Body of pancreas (tissue), 4 donors: ENCODE measurements around the gene SH3PXD2A. TPM values are rescaled to one million over a fixed set of nuclear protein-coding genes. Genes with fewer than 3 reads are reported as not detected.

Experiments used
- ATAC-seq: fragments of 150-250 bp; one replicate; pipeline ENCODE4 v1.9.1; 2016
- DNase-seq, 4 donors: peaks; one replicate each; pipeline ENCODE4 v3.0.0-alpha.2; 2019
- H3K27ac ChIP-seq, 4 donors: fragments of 200-600 bp; sonication (generic); 1 replicate in 3 of 4; 2 replicates in 1 of 4; pipeline versions ENCODE4 v1.5.1 to v1.6.1; 2016 to 2019; ENCODE audit warnings: mild to moderate bottlenecking in 1 of 4, mixed read lengths in 1 of 4, moderate library complexity in 1 of 4
- H3K27me3 ChIP-seq, 2 donors: fragments of 200-600 bp; sonication (generic); one replicate each; pipeline ENCODE4 v1.6.0; 2016; ENCODE audit warnings: mild to moderate bottlenecking in 1 of 2
- H3K36me3 ChIP-seq, 2 donors: fragments of 200-600 bp; sonication (generic); replicated peaks in 1 of 2; 2 replicates each; pipeline ENCODE4 v1.5.1; 2016; ENCODE audit warnings: low read depth in 2 of 2; ENCODE audit not compliant: insufficient read depth in 1 of 2
- H3K4me1 ChIP-seq: fragments of 200-600 bp; sonication (generic); one replicate; pipeline ENCODE4 v1.6.0; 2016
- H3K4me3 ChIP-seq, 2 donors: fragments of 200-600 bp; sonication (generic); 1 replicate in 1 of 2; 2 replicates in 1 of 2; pipeline ENCODE4 v1.5.1; 2016 to 2019
- H3K9me3 ChIP-seq, 3 donors: fragments of 200-600 bp; sonication (generic); 1 replicate in 2 of 3; 2 replicates in 1 of 3; pipeline ENCODE4 v1.5.1; 2016
- CTCF ChIP-seq, 7 experiments: fragments of 450-650 bp in 4 of 7; fragments of 200-600 bp in 3 of 7; sonication (generic) in 3 of 7; IDR thresholded peaks; one replicate each; pipeline ENCODE4 v1.5.1; 2016 to 2019; ENCODE audit warnings: antibody characterized with exemption in 7 of 7
- POLR2A ChIP-seq, 3 donors: fragments of 450-650 bp; IDR thresholded peaks; one replicate each; pipeline ENCODE4 v1.6.1; 2016; ENCODE audit warnings: antibody characterized with exemption in 3 of 3, mild to moderate bottlenecking in 2 of 3
- WGBS, 2 donors: methylation state at CpG; one replicate each; pipeline ENCODE4 v1.1.5; 2017; 5-methylcytosine and 5-hydroxymethylcytosine counted together
- intact Hi-C: fragments of 100-400 bp; cut with DNase I; formaldehyde crosslinking; loops from one replicate; pipeline ENCODE4 v1.15.1; 2023
- total RNA-seq, 2 donors: library from RNA; depleted of rRNA; stranded (reverse); fragments of >200 nt; gene quantifications; one replicate each; pipeline ENCODE4 v1.1.0, GENCODE V29; 2016

The SH3PXD2A gene
- total RNA-seq, 2 donors from 2014 or later = 7.3 to 9.9 TPM

- Histone ChIP-seq H3K9me3 (no peaks in the 10 kb centered on the region), H3K27ac (no peak overlapping the region), H3K27me3 (no peaks in the 10 kb centered on the region), H3K36me3 (no peaks in the 10 kb centered on the region), H3K4me1 (no peaks in the 10 kb centered on the region), H3K4me3 (no peak overlapping the region)
- intact Hi-C loops = loop anchor here (10.0 kb wide), 1 partner anchor 178 kb away; no protein-coding TSS in a partner anchor
- peak; percentile 57 to 73 (median 64) for TF ChIP-seq CTCF (IDR thresholded peaks at IDR 0.05)
- no peak for TF ChIP-seq POLR2A (IDR thresholded peaks at IDR 0.05)
- DNase-seq (peak; percentile 49 to 73 (median 65)), ATAC-seq (peak; percentile 75)
- 70 to 86% methylated on average over 12 to 14 of the region's 15 CpGs for WGBS, 2 donors
These were observed 263.0 kb downstream of the SH3PXD2A start for GRCh38 chr10:103592186-103593021.

GRCh38 chr10:103590744-103591291 lies 264.6 kb downstream of the SH3PXD2A start:
- DNase-seq (no peak), ATAC-seq (no peak)
- no peaks in the 10 kb centered on the region for H3K9me3 ChIP-seq
- no peaks in the 10 kb centered on the region for H3K4me1 ChIP-seq
- H3K4me3 ChIP-seq = no peak overlapping the region
- TF ChIP-seq POLR2A (IDR thresholded peaks at IDR 0.05) (no peak), CTCF (IDR thresholded peaks at IDR 0.05) (no peak)
- H3K27ac ChIP-seq = peak overlapping the region in 1 of 4 donors; percentile 5
- intact Hi-C loops = loop anchor here (10.0 kb wide), 1 partner anchor 176 kb away; no protein-coding TSS in a partner anchor
- 83 to 88% methylated on average over 6 of the region's 6 CpGs for WGBS, 2 donors
- H3K36me3 ChIP-seq = no peaks in the 10 kb centered on the region
- H3K27me3 ChIP-seq = no peaks in the 10 kb centered on the region

GRCh38 chr10:103590060-103590459 lies 265.3 kb downstream of the SH3PXD2A start:
- TF ChIP-seq CTCF (IDR thresholded peaks at IDR 0.05) = no peak
- no peak for TF ChIP-seq POLR2A (IDR thresholded peaks at IDR 0.05)
- Histone ChIP-seq H3K36me3 (no peaks in the 10 kb centered on the region), H3K27ac (no peak overlapping the region), H3K4me3 (no peak overlapping the region), H3K4me1 (no peaks in the 10 kb centered on the region), H3K9me3 (no peaks in the 10 kb centered on the region), H3K27me3 (no peaks in the 10 kb centered on the region)
- WGBS, 2 donors = 92 to 94% methylated on average over 15 to 18 of the region's 20 CpGs
- DNase-seq (no peak), ATAC-seq (no peak)
- intact Hi-C loops = loop anchor here (10.0 kb wide), 1 partner anchor 175 kb away; no protein-coding TSS in a partner anchor

- ATAC-seq (no peak), DNase-seq (no peak)
- H3K36me3 ChIP-seq = no peaks in the 10 kb centered on the region
- 75 to 80% methylated on average over 14 to 15 of the region's 15 CpGs for WGBS, 2 donors
- no peaks in the 10 kb centered on the region for H3K4me1 ChIP-seq
- intact Hi-C loops = no loop called here
- TF ChIP-seq POLR2A (IDR thresholded peaks at IDR 0.05) = no peak
- TF ChIP-seq CTCF (IDR thresholded peaks at IDR 0.05) = no peak
- no peaks in the 10 kb centered on the region for H3K27me3 ChIP-seq
- H3K4me3 ChIP-seq = no peak overlapping the region
- no peak overlapping the region for H3K27ac ChIP-seq
- H3K9me3 ChIP-seq = no peaks in the 10 kb centered on the region
These were observed 266.2 kb downstream of the SH3PXD2A start for GRCh38 chr10:103589074-103589630.
